Erythroblast (primary cell): ENCODE measurements around the gene BSN.
A peak's percentile ranks its signal among the peaks of the same experiment; 100 is the strongest.

ENCODE experiments used
- DNase-seq, 2 experiments: peaks; one replicate each; lab custom pipeline; 2025; lab: John Stamatoyannopoulos, UW
- GATA1 ChIP-seq: IDR thresholded peaks from 2 replicates; pipeline ENCODE4 v1.6.1; 2011; ENCODE audit warnings: low read depth, mild to moderate bottlenecking, control low read depth, low read length, moderate library complexity
- POLR2A ChIP-seq: IDR thresholded peaks from 2 replicates; pipeline ENCODE4 v1.6.1; 2011; ENCODE audit warnings: mild to moderate bottlenecking, low read length

The BSN gene

GRCh38 chr3:49712166-49712565 lies 157.9 kb downstream of the BSN start:
- no peak for DNase-seq
- no peak for TF ChIP-seq GATA1
- no peak for TF ChIP-seq POLR2A

- DNase-seq, result no peak
- no peak for TF ChIP-seq GATA1
- peak; percentile 18 for TF ChIP-seq POLR2A
These were observed 158.5 kb downstream of the BSN start for GRCh38 chr3:49712631-49713317.

GRCh38 chr3:49713336-49714105 lies 159.2 kb downstream of the BSN start:
- no peak for DNase-seq
- TF ChIP-seq GATA1, result no peak
- TF ChIP-seq POLR2A, result peak; percentile 1

GRCh38 chr3:49714728-49715550 lies 160.7 kb downstream of the BSN start:
- DNase-seq, result no peak
- no peak for TF ChIP-seq GATA1
- no peak for TF ChIP-seq POLR2A

GRCh38 chr3:49715611-49716121 lies 161.4 kb downstream of the BSN start:
- no peak for DNase-seq
- TF ChIP-seq POLR2A, result no peak
- TF ChIP-seq GATA1, result no peak

GRCh38 chr3:49716169-49716568 lies 161.9 kb downstream of the BSN start:
- no peak for DNase-seq
- TF ChIP-seq POLR2A (no peak), GATA1 (no peak)

- no peak for DNase-seq
- TF ChIP-seq POLR2A (no peak), GATA1 (no peak)
These were observed 162.5 kb downstream of the BSN start for GRCh38 chr3:49716691-49717210.

GRCh38 chr3:49717211-49717958 lies 163.1 kb downstream of the BSN start:
- TF ChIP-seq GATA1 (no peak), POLR2A (no peak)
- DNase-seq, result no peak

- no peak for TF ChIP-seq GATA1
- no peak for TF ChIP-seq POLR2A
- peak; percentile 41 to 48 for DNase-seq
These were observed 163.9 kb downstream of the BSN start for GRCh38 chr3:49717959-49718857.

- TF ChIP-seq POLR2A (no peak), GATA1 (no peak)
- DNase-seq, result no peak
These were observed 164.6 kb downstream of the BSN start for GRCh38 chr3:49718858-49719213.

GRCh38 chr3:49719214-49719884 lies 165.1 kb downstream of the BSN start, which contains the start of gene AMIGO3:
Gene AMIGO3, minus strand, starts transcription at chr3:49719684. Its CDS starts 219 bp downstream, at chr3:49719465.
- TF ChIP-seq POLR2A (peak; percentile 75), GATA1 (no peak)
- DNase-seq, result peak; percentile 91
